SK-N-SH (cell line): Measurements from ENCODE around the gene PKIB. TPM values are rescaled to one million over a fixed set of nuclear protein-coding genes. Genes with fewer than 3 reads are reported as not detected.

Source experiments
- CTCF ChIA-PET: fragments of 300-600, 350-600 bp; formaldehyde crosslinking; extraction: SDS; loops from one replicate; lab custom pipeline; 2021; lab: Yijun Ruan, JAX
- POLR2A ChIA-PET: fragments of 350-600 bp; sonication (Branson Sonifier 250); formaldehyde crosslinking; extraction: SDS; loops from one replicate; lab custom pipeline; 2020; ENCODE audit warnings: antibody characterized with exemption, inconsistent platforms; lab: Yijun Ruan, JAX
- DNase-seq: peaks from one replicate; pipeline ENCODE4 v3.0.0; 2012
- H2AFZ ChIP-seq: fragments of 200-600 bp; sonication (generic); 2 replicates; pipeline ENCODE4 v1.8.1; 2016; ENCODE audit warnings: antibody characterized with exemption, mild to moderate bottlenecking, low read depth
- H3F3A ChIP-seq: fragments of 200-600 bp; sonication (generic); replicated peaks from 2 replicates; pipeline ENCODE3; 2016; ENCODE audit warnings: antibody characterized with exemption, mild to moderate bottlenecking; ENCODE audit not compliant: insufficient read depth
- H3K27ac ChIP-seq, 2 experiments: fragments of 200-500 bp in 1 of 2; fragments of 200-600 bp in 1 of 2; sonication (Bioruptor generic) in 1 of 2; sonication (generic), shearing (Covaris generic) in 1 of 2; 2 replicates each; pipeline versions ENCODE4 v1.5.1 to v1.6.1; 2014 to 2016; ENCODE audit warnings: low read depth in 2 of 2, inconsistent platforms in 1 of 2, low read length in 1 of 2, mild to moderate bottlenecking in 1 of 2, mixed read lengths in 1 of 2
- H3K27me3 ChIP-seq: fragments of 200-600 bp; sonication (generic), shearing (Covaris generic); 2 replicates; pipeline ENCODE4 v1.6.1; 2016; ENCODE audit warnings: mixed run types; ENCODE audit not compliant: insufficient read depth
- H3K36me3 ChIP-seq, 2 experiments: fragments of 200-500 bp in 1 of 2; fragments of 200-600 bp in 1 of 2; sonication (Bioruptor generic) in 1 of 2; sonication (generic) in 1 of 2; replicated peaks in 1 of 2; 2 replicates each; pipeline versions ENCODE3 to v1.5.1; 2014 to 2016; ENCODE audit warnings: low read length in 1 of 2, mild to moderate bottlenecking in 1 of 2; ENCODE audit not compliant: insufficient read depth in 2 of 2, control insufficient read depth in 1 of 2
- H3K4me1 ChIP-seq, 2 experiments: fragments of 200-500 bp in 1 of 2; fragments of 200-600 bp in 1 of 2; sonication (Bioruptor generic) in 1 of 2; sonication (generic), shearing (Covaris generic) in 1 of 2; 2 replicates each; pipeline versions ENCODE4 v1.5.1 to v1.6.1; 2014 to 2016; ENCODE audit warnings: low read depth in 1 of 2, low read length in 1 of 2, mixed run types in 1 of 2; ENCODE audit not compliant: insufficient read depth in 2 of 2, control insufficient read depth in 1 of 2
- H3K4me2 ChIP-seq: fragments of 200-600 bp; sonication (generic), shearing (Covaris generic); 2 replicates; pipeline ENCODE4 v1.6.1; 2017; ENCODE audit warnings: mixed run types
- H3K4me3 ChIP-seq, 2 experiments: fragments of 200-500 bp in 1 of 2; fragments of 200-600 bp in 1 of 2; sonication (Bioruptor generic) in 1 of 2; sonication (generic), shearing (Covaris generic) in 1 of 2; 2 replicates each; pipeline versions ENCODE4 v1.5.1 to v1.8.1; 2014 to 2016; ENCODE audit warnings: low read depth in 2 of 2, inconsistent platforms in 1 of 2, low read length in 1 of 2, mild to moderate bottlenecking in 1 of 2, mixed read lengths in 1 of 2, moderate library complexity in 1 of 2
- H3K79me2 ChIP-seq: fragments of 200-600 bp; sonication (generic); 2 replicates; pipeline ENCODE4 v1.8.1; 2017; ENCODE audit warnings: mild to moderate bottlenecking; ENCODE audit not compliant: insufficient read depth
- H3K9ac ChIP-seq: fragments of 200-600 bp; sonication (generic); 2 replicates; pipeline ENCODE4 v1.6.1; 2017; ENCODE audit warnings: mixed run types
- H3K9me2 ChIP-seq: fragments of 200-600 bp; sonication (generic); 2 replicates; pipeline ENCODE4 v1.6.1; 2017; ENCODE audit warnings: mixed run types
- H3K9me3 ChIP-seq: fragments of 200-600 bp; sonication (generic); 2 replicates; pipeline ENCODE4 v1.6.1; 2017; ENCODE audit warnings: mixed run types, mild to moderate bottlenecking, moderate library complexity
- H4K20me1 ChIP-seq: fragments of 200-600 bp; sonication (generic); 2 replicates; pipeline ENCODE4 v1.6.1; 2017; ENCODE audit warnings: mild to moderate bottlenecking, mixed run types; ENCODE audit not compliant: insufficient read depth
- CHD2 ChIP-seq: fragments of 150-350 bp; IDR thresholded peaks from 2 replicates; pipeline ENCODE4 v1.6.1; 2018; ENCODE audit warnings: low read length; ENCODE audit not compliant: partially characterized antibody
- ELF1 ChIP-seq: IDR thresholded peaks from 2 replicates; pipeline ENCODE4 v1.4.0; 2012
- EP300 ChIP-seq, 2 experiments: IDR thresholded peaks; 2 replicates each; pipeline versions ENCODE4 v1.4.0 to v1.6.1; 2012; ENCODE audit warnings: borderline replicate concordance in 1 of 2, low read depth in 1 of 2, low read length in 1 of 2
- GABPA ChIP-seq: IDR thresholded peaks from 2 replicates; pipeline ENCODE4 v1.4.0; 2012; ENCODE audit warnings: low read depth, mild to moderate bottlenecking
- IRF3 ChIP-seq: fragments of 150-350 bp; IDR thresholded peaks from 2 replicates; pipeline ENCODE4 v1.6.1; 2016; ENCODE audit warnings: mild to moderate bottlenecking, low read depth, low read length
- MEF2A ChIP-seq: IDR thresholded peaks from 2 replicates; pipeline ENCODE4 v1.4.0; 2012; ENCODE audit warnings: low read depth, borderline replicate concordance
- NRF1 ChIP-seq: IDR thresholded peaks from 2 replicates; pipeline ENCODE4 v1.6.1; 2012; ENCODE audit warnings: low read depth, mild to moderate bottlenecking, low read length
- POLR2AphosphoS5 ChIP-seq: IDR thresholded peaks from 2 replicates; pipeline ENCODE4 v1.6.1; 2012; ENCODE audit warnings: low read depth, low read length
- RCOR1 ChIP-seq: fragments of 150-350 bp; IDR thresholded peaks from 2 replicates; pipeline ENCODE4 v1.6.1; 2017; ENCODE audit warnings: antibody characterized with exemption, low read length
- REST ChIP-seq: IDR thresholded peaks from 2 replicates; pipeline ENCODE4 v1.6.1; 2012; ENCODE audit warnings: mild to moderate bottlenecking, low read depth, low read length, moderate library complexity
- RXRA ChIP-seq: IDR thresholded peaks from 2 replicates; pipeline ENCODE4 v1.4.0; 2012; ENCODE audit warnings: low read depth, mild to moderate bottlenecking, borderline replicate concordance
- SIN3A ChIP-seq: IDR thresholded peaks from 2 replicates; pipeline ENCODE4 v1.6.1; 2012; ENCODE audit warnings: low read depth, mild to moderate bottlenecking, low read length, moderate library complexity, borderline replicate concordance
- SMC3 ChIP-seq: IDR thresholded peaks from 2 replicates; pipeline ENCODE4 v1.6.1; 2012; ENCODE audit warnings: low read depth, low read length, improper control_type of control experiment
- WGBS: methylation state at CpG from one replicate; pipeline ENCODE4 v1.1.6; 2017; ENCODE audit warnings: low lambda C conversion rate; 5-methylcytosine and 5-hydroxymethylcytosine counted together
- polyA plus RNA-seq, 3 experiments: library from polyadenylated mRNA; depleted of rRNA; stranded (reverse); fragments of >200 nt; gene quantifications; 2 replicates each; pipeline ENCODE4 v1.2.3, GENCODE V29; 2012
- TF ChIP-seq, protein P1 (sequence below): IDR thresholded peaks from 2 replicates; pipeline ENCODE4; 2012
- TF ChIP-seq, protein P2 (sequence below): fragments of 200-600 bp; sonication (generic); IDR thresholded peaks from 2 replicates; pipeline ENCODE4 v1.6.1; 2017; ENCODE audit warnings: antibody characterized with exemption, mild to moderate bottlenecking, moderate library complexity

Gene PKIB
- polyA plus RNA-seq, 1 of the 3 experiments (the other 2 are of a cell fraction), result 0.30 TPM

DNA sequence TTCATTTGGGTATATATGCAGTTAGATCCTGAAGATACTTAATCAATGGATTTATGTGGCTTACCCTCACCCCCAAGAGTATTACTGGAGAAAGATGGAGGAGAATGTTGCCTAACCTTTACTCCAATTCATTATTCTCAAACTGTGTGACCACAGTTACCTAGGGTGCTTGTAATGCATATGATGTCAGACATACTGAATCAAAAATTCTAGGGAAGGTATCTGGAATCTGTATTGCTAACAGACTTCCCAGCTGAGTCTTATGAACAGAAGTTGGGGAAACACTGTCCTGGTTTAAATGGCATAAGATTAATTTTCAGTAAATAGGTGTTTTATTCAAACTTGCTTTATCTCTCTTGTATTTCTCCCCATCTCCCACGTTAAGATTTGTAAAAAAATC is 83.9 kb downstream of the PKIB start:
- 36% methylated on average over 1 of the region's 1 CpG for WGBS
- CTCF ChIA-PET, result no interaction called here

DNA sequence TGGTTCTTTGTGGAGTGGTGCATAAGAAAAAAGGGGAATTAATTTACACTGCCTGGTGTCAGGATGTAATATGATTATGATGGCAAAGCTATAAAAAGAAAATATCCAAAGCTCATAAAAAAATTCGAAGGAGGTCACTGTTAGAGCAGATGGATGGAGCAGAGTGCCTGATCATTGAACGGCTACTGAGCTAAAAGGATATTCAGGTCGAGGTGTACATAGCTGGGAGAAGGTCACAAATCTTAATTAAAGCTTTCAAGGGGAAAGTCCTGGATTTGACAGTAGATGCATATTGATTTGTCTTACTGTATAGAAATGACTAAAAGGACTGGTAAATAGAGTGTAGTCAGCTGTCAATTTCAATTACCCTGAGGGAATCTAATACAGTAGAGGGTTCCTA is 84.4 kb downstream of the PKIB start:
- 36% methylated on average over 3 of the region's 3 CpGs for WGBS
- ChIA-PET CTCF (no interaction called here), POLR2A (no interaction called here)
- no peak for TF ChIP-seq NRF1
- TF ChIP-seq IRF3, result no peak
- TF ChIP-seq, protein P1, sequence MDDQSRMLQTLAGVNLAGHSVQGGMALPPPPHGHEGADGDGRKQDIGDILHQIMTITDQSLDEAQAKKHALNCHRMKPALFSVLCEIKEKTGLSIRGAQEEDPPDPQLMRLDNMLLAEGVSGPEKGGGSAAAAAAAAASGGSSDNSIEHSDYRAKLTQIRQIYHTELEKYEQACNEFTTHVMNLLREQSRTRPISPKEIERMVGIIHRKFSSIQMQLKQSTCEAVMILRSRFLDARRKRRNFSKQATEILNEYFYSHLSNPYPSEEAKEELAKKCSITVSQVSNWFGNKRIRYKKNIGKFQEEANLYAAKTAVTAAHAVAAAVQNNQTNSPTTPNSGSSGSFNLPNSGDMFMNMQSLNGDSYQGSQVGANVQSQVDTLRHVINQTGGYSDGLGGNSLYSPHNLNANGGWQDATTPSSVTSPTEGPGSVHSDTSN, result no peak
- TF ChIP-seq ELF1, result no peak
- TF ChIP-seq CHD2, result no peak
- no peak for TF ChIP-seq RXRA
- no peak for TF ChIP-seq EP300 (IDR thresholded peaks at IDR 0.05; ENCODE audit: borderline replicate concordance in 1 of 2, low read depth in 1 of 2, low read length in 1 of 2)
- TF ChIP-seq MEF2A, result no peak
- TF ChIP-seq RCOR1, result no peak
- TF ChIP-seq SIN3A, result no peak
- TF ChIP-seq POLR2AphosphoS5, result no peak
- TF ChIP-seq REST, result no peak
- TF ChIP-seq, protein P2, sequence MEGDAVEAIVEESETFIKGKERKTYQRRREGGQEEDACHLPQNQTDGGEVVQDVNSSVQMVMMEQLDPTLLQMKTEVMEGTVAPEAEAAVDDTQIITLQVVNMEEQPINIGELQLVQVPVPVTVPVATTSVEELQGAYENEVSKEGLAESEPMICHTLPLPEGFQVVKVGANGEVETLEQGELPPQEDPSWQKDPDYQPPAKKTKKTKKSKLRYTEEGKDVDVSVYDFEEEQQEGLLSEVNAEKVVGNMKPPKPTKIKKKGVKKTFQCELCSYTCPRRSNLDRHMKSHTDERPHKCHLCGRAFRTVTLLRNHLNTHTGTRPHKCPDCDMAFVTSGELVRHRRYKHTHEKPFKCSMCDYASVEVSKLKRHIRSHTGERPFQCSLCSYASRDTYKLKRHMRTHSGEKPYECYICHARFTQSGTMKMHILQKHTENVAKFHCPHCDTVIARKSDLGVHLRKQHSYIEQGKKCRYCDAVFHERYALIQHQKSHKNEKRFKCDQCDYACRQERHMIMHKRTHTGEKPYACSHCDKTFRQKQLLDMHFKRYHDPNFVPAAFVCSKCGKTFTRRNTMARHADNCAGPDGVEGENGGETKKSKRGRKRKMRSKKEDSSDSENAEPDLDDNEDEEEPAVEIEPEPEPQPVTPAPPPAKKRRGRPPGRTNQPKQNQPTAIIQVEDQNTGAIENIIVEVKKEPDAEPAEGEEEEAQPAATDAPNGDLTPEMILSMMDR, result no peak
- no peak for TF ChIP-seq GABPA
- no peak for TF ChIP-seq SMC3
- H3K79me2 ChIP-seq, result no peaks in the 10 kb centered on the region
- no peaks in the 10 kb centered on the region for H4K20me1 ChIP-seq
- no peak overlapping the region for H3K27ac ChIP-seq
- no peak for DNase-seq
- H3F3A ChIP-seq, result peaks cover 6% of the 10 kb centered on the region
- peaks cover 0 to 17% of the 10 kb centered on the region in 2 experiments; a peak in 3 of 4 replicates for H3K4me1 ChIP-seq
- H3K4me3 ChIP-seq, result no peak overlapping the region
- H2AFZ ChIP-seq, result no peak overlapping the region
- no peak overlapping the region for H3K9ac ChIP-seq
- H3K9me2 ChIP-seq, result no peaks in the 10 kb centered on the region
- H3K4me2 ChIP-seq, result no peak overlapping the region
- H3K27me3 ChIP-seq, result no peaks in the 10 kb centered on the region
- H3K9me3 ChIP-seq, result 0 out of 2 replicates have a peak, but pooled peaks cover 6% of the 10 kb centered on the region
- no peaks in the 10 kb centered on the region for H3K36me3 ChIP-seq

More for the DNA sequence above, 83.9 kb downstream of the PKIB start:
- H3K4me2 ChIP-seq, result no peak overlapping the region
- H3K9me2 ChIP-seq, result no peaks in the 10 kb centered on the region
- TF ChIP-seq POLR2AphosphoS5, result no peak
- TF ChIP-seq, all 33 proteins: peak for 0
- no peaks in the 10 kb centered on the region for H3K36me3 ChIP-seq
- H4K20me1 ChIP-seq, result no peaks in the 10 kb centered on the region
- H3K9me3 ChIP-seq, result 0 out of 2 replicates have a peak, but pooled peaks cover 6% of the 10 kb centered on the region
- no peak overlapping the region for H2AFZ ChIP-seq
- no peaks in the 10 kb centered on the region for H3K27me3 ChIP-seq
- H3K27ac ChIP-seq, result no peak overlapping the region
- H3F3A ChIP-seq, result peaks cover 6% of the 10 kb centered on the region
- H3K79me2 ChIP-seq, result no peaks in the 10 kb centered on the region
- no peak overlapping the region for H3K4me3 ChIP-seq
- H3K4me1 ChIP-seq, result peaks cover 0 to 17% of the 10 kb centered on the region in 2 experiments; a peak in 3 of 4 replicates
- DNase-seq, result no peak
- H3K9ac ChIP-seq, result no peak overlapping the region
- POLR2A ChIA-PET, result no interaction called here
